HepG2 (cell line): ENCODE data around the gene KLRF1. TPM values are rescaled to one million over a fixed set of nuclear protein-coding genes. Genes with fewer than 3 reads are reported as not detected.

ENCODE experiments used
- ATAC-seq: fragments of 200-7000 bp; cut with Tn5 transposase; 3 replicates; pipeline ENCODE4 v1.9.1; 2020; ENCODE audit warnings: mild to moderate bottlenecking, moderate library complexity
- BruUV-seq: library from RNA; stranded (reverse); fragments of 400-500 nt; replicated peaks from 2 replicates; lab custom pipeline; 2021; lab: Mats Ljungman, UMichigan
- CTCF ChIA-PET: fragments of 300-600 bp; formaldehyde crosslinking; extraction: SDS; loops from one replicate; lab custom pipeline; 2021; ENCODE audit warnings: low total read pairs, inconsistent platforms, low intra/inter-chr PET ratio; lab: Yijun Ruan, JAX
- POLR2A ChIA-PET: fragments of 350-600 bp; sonication (Branson Sonifier 250); formaldehyde crosslinking; loops from one replicate; lab custom pipeline; 2020; ENCODE audit warnings: antibody characterized with exemption, inconsistent platforms; lab: Yijun Ruan, JAX
- DNase-seq: peaks from one replicate; pipeline ENCODE4 v3.0.0-alpha.2; 2015; ENCODE audit warnings: low spot score
- FAIRE-seq: peaks from 3 replicates; lab custom pipeline; 2011; peaks lifted over from hg19 to GRCh38; lab: Jason Lieb, UNC
- H2AFZ ChIP-seq: one replicate; pipeline ENCODE4 v1.6.1; 2011; ENCODE audit warnings: low read length, inconsistent platforms
- H3K27ac ChIP-seq: fragments of 300-600 bp; 3 replicates; pipeline ENCODE4 v1.8.0; 2011; ENCODE audit warnings: mixed run types, mild to moderate bottlenecking, mixed read lengths, low read length, inconsistent platforms; ENCODE audit not compliant: insufficient read depth; ENCODE audit errors: extremely low read length
- H3K27me3 ChIP-seq, 2 experiments: fragments of 200-600 bp in 1 of 2; 2 replicates in 1 of 2; 3 replicates in 1 of 2; pipeline versions ENCODE4 v1.6.0 to v1.8.0; 2011; ENCODE audit warnings: low read length in 2 of 2, mild to moderate bottlenecking in 2 of 2, moderate library complexity in 2 of 2, inconsistent platforms in 1 of 2; ENCODE audit not compliant: insufficient read depth in 2 of 2, control insufficient read depth in 1 of 2
- H3K36me3 ChIP-seq, 2 experiments: fragments of 200-600 bp in 1 of 2; replicated peaks in 1 of 2; 2 replicates in 1 of 2; 3 replicates in 1 of 2; pipeline versions ENCODE4 v1.5.1 to v1.8.0; 2011; ENCODE audit warnings: low read length in 2 of 2, inconsistent platforms in 1 of 2; ENCODE audit not compliant: insufficient read depth in 2 of 2, control insufficient read depth in 1 of 2
- H3K4me1 ChIP-seq: 2 replicates; pipeline ENCODE4 v1.5.1; 2012; ENCODE audit warnings: low read length, inconsistent platforms; ENCODE audit not compliant: insufficient read depth
- H3K4me2 ChIP-seq: 2 replicates; pipeline ENCODE4 v1.6.0; 2011; ENCODE audit warnings: low read depth, low read length, inconsistent platforms
- H3K4me3 ChIP-seq, 3 experiments: fragments of 200-600 bp in 1 of 3; sonication (generic), shearing (Covaris generic) in 1 of 3; replicated peaks in 1 of 3; 2 replicates each; pipeline ENCODE4 v1.5.1; 2011 to 2016; ENCODE audit warnings: low read length in 3 of 3, inconsistent platforms in 2 of 3, low read depth in 2 of 3, mild to moderate bottlenecking in 2 of 3, control low read depth in 1 of 3, mixed read lengths in 1 of 3; ENCODE audit not compliant: insufficient read depth in 1 of 3
- H3K79me2 ChIP-seq: one replicate; pipeline ENCODE4 v1.6.1; 2011; ENCODE audit warnings: low read length, inconsistent platforms; ENCODE audit not compliant: insufficient read depth
- H3K9ac ChIP-seq: 2 replicates; pipeline ENCODE4 v1.6.0; 2011; ENCODE audit warnings: mild to moderate bottlenecking, low read depth, low read length, inconsistent platforms; ENCODE audit not compliant: insufficient read depth
- H3K9me3 ChIP-seq: 2 replicates; pipeline ENCODE4 v1.5.1; 2012; ENCODE audit warnings: mild to moderate bottlenecking, low read length
- H4K20me1 ChIP-seq: 2 replicates; pipeline ENCODE4 v1.6.0; 2011; ENCODE audit warnings: inconsistent platforms, mild to moderate bottlenecking, low read length, moderate library complexity; ENCODE audit not compliant: insufficient read depth
- MXI1 ChIP-seq: IDR thresholded peaks from 3 replicates; pipeline ENCODE4 v1.6.1; 2012; ENCODE audit warnings: low read depth, low read length, inconsistent platforms, borderline replicate concordance
- RAD51 ChIP-seq: fragments of 450-650 bp; IDR thresholded peaks from 2 replicates; pipeline ENCODE4 v1.6.1; 2016; ENCODE audit warnings: borderline replicate concordance
- TCF7L2 ChIP-seq: IDR thresholded peaks from 2 replicates; pipeline ENCODE4 v1.6.1; 2011; ENCODE audit warnings: mild to moderate bottlenecking, low read depth, low read length, moderate library complexity
- TRIM24 ChIP-seq: sonication (generic); formaldehyde crosslinking; IDR thresholded peaks from 2 replicates; pipeline ENCODE4 v1.8.0; 2022; ENCODE audit warnings: mild to moderate bottlenecking, missing genetic modification reagents
- ZNF704 ChIP-seq: sonication (generic); formaldehyde crosslinking; IDR thresholded peaks from 2 replicates; pipeline ENCODE4 v1.8.1; 2023; ENCODE audit warnings: mild to moderate bottlenecking, inconsistent platforms, moderate library complexity, missing genetic modification reagents, borderline replicate concordance
- WGBS: methylation state at CpG from one replicate; pipeline ENCODE4 v1.1.6; 2017; ENCODE audit warnings: low lambda C conversion rate; 5-methylcytosine and 5-hydroxymethylcytosine counted together
- in situ Hi-C: cut with HindIII; loops from 2 replicates; pipeline ENCODE4 v1.10.0; 2017; ENCODE audit warnings: low pct_unique_long_range_greater_than_20kb; ENCODE audit not compliant: extremely low pct_ligation_motif_present
- intact Hi-C: fragments of 100-400 bp; cut with micrococcal nuclease; formaldehyde crosslinking; loops from one replicate; pipeline ENCODE4 v1.10.0; 2022; ENCODE audit not compliant: unreplicated experiment
- polyA plus RNA-seq, 8 experiments: library from polyadenylated mRNA; depleted of rRNA in 3 of 8; stranded (reverse) in 7 of 8; unstranded in 1 of 8; fragments of >200 nt; fragmentation: Illumina TruSeq in 4 of 8; extraction: Trizol in 4 of 8; gene quantifications; 2 replicates each; pipeline versions ENCODE4 v1.2.1 to v1.2.3, GENCODE V29; 2011 to 2016; ENCODE audit warnings: low read depth in 4 of 8, missing spikeins in 1 of 8, mixed read lengths in 1 of 8; ENCODE audit not compliant: insufficient read depth in 1 of 8
- total RNA-seq, 5 experiments: library from RNA; depleted of rRNA; stranded (reverse); fragments of >200 nt; fragmentation: Illumina TruSeq; extraction: Trizol; gene quantifications; 2 replicates each; pipeline ENCODE4 v1.2.3, GENCODE V29; 2016; ENCODE audit warnings: low read depth in 1 of 5
- TF ChIP-seq, protein P1 (sequence below): sonication (generic); formaldehyde crosslinking; IDR thresholded peaks from 2 replicates; pipeline ENCODE4 v1.9.0; 2021; ENCODE audit warnings: missing genetic modification reagents, borderline replicate concordance

The KLRF1 gene
- total and polyA plus RNA-seq, 2 of the 13 experiments (the other 11 are each of a cell fraction or from before 2014, with no cell fraction given): not detected

GRCh38 chr12:9813821-9814798, 13.2 kb upstream of the KLRF1 start (continued):
- TF ChIP-seq ZNF704 (no peak), TCF7L2 (no peak), MXI1 (no peak), RAD51 (no peak)
- TF ChIP-seq, protein P1, sequence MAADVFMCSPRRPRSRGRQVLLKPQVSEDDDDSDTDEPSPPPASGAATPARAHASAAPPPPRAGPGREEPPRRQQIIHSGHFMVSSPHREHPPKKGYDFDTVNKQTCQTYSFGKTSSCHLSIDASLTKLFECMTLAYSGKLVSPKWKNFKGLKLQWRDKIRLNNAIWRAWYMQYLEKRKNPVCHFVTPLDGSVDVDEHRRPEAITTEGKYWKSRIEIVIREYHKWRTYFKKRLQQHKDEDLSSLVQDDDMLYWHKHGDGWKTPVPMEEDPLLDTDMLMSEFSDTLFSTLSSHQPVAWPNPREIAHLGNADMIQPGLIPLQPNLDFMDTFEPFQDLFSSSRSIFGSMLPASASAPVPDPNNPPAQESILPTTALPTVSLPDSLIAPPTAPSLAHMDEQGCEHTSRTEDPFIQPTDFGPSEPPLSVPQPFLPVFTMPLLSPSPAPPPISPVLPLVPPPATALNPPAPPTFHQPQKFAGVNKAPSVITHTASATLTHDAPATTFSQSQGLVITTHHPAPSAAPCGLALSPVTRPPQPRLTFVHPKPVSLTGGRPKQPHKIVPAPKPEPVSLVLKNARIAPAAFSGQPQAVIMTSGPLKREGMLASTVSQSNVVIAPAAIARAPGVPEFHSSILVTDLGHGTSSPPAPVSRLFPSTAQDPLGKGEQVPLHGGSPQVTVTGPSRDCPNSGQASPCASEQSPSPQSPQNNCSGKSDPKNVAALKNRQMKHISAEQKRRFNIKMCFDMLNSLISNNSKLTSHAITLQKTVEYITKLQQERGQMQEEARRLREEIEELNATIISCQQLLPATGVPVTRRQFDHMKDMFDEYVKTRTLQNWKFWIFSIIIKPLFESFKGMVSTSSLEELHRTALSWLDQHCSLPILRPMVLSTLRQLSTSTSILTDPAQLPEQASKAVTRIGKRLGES (CRISPR knock-in tag): no peak
- TF ChIP-seq, all 625 proteins: peak for 14

- no peak for TF ChIP-seq TRIM24
- H3K79me2 ChIP-seq: no peaks in the 10 kb centered on the region
- ChIA-PET POLR2A (no interaction called here), CTCF (no interaction called here)
- no peaks in the 10 kb centered on the region for H4K20me1 ChIP-seq
- H3K4me1 ChIP-seq: no peaks in the 10 kb centered on the region
- H3K27ac ChIP-seq: no peak overlapping the region
- BruUV-seq: no TSS peak
- no peak overlapping the region for H3K4me2 ChIP-seq
- in situ Hi-C loops (no loop called here), intact Hi-C loops (no loop called here)
- FAIRE-seq: no peak
- no peak for ATAC-seq
- H3K4me3 ChIP-seq: no peak overlapping the region
- no peaks in the 10 kb centered on the region for H3K9me3 ChIP-seq
- H3K9ac ChIP-seq: no peak overlapping the region
- DNase-seq: no peak
- no peak overlapping the region for H2AFZ ChIP-seq
- H3K27me3 ChIP-seq: peaks cover 2% of the 10 kb centered on the region in 2 experiments; a peak in 1 of 5 replicates
- no peaks in the 10 kb centered on the region for H3K36me3 ChIP-seq
- 31% methylated on average over 3 of the region's 9 CpGs for WGBS
These were observed 6.9 kb upstream of the KLRF1 start for GRCh38 chr12:9820281-9820930.
